CD4-positive, alpha-beta T cell (primary cell): ENCODE data around the gene FHIP1B. TPM values are rescaled to one million over a fixed set of nuclear protein-coding genes. Genes with fewer than 3 reads are reported as not detected.

Experiments used
- ATAC-seq: fragments of 200-7000 bp; cut with Tn5 transposase; one replicate; pipeline ENCODE4 v1.10.0; 2022; ENCODE audit warnings: mild to moderate bottlenecking; ENCODE audit not compliant: poor library complexity
- CTCF ChIA-PET: fragments of 350-600 bp; sonication (Branson Sonifier 250); formaldehyde crosslinking; loops from one replicate; lab custom pipeline; 2021; ENCODE audit warnings: antibody characterized with exemption, inconsistent platforms; lab: Charles Lee
- POLR2A ChIA-PET: fragments of 350-600 bp; sonication (Branson Sonifier 250); formaldehyde crosslinking; loops from one replicate; lab custom pipeline; 2021; ENCODE audit warnings: antibody characterized with exemption, inconsistent platforms; lab: Charles Lee
- DNase-seq, 14 experiments: peaks; one replicate each; pipeline ENCODE4 v3.0.0-alpha.2; 2013 to 2020; ENCODE audit warnings: mixed read lengths in 2 of 14
- H3K27ac ChIP-seq, 2 donors: one replicate each; pipeline versions ENCODE4 v1.5.1 to v1.7.0; 2013; ENCODE audit warnings: low read length in 2 of 2, low read depth in 1 of 2, mild to moderate bottlenecking in 1 of 2
- H3K27me3 ChIP-seq, 2 experiments: 1 replicate in 1 of 2; 2 replicates in 1 of 2; pipeline versions ENCODE4 v1.6.1 to v1.7.0; 2013; ENCODE audit warnings: low read length in 2 of 2, control low read depth in 1 of 2, mild to moderate bottlenecking in 1 of 2, moderate library complexity in 1 of 2; ENCODE audit not compliant: insufficient read depth in 2 of 2, control insufficient read depth in 1 of 2
- H3K36me3 ChIP-seq: one replicate; pipeline ENCODE4 v1.6.1; 2013; ENCODE audit warnings: low read length, control low read depth; ENCODE audit not compliant: insufficient read depth
- H3K4me1 ChIP-seq: one replicate; pipeline ENCODE4 v1.6.1; 2013; ENCODE audit warnings: low read length, control low read depth; ENCODE audit not compliant: insufficient read depth
- H3K4me3 ChIP-seq: one replicate; pipeline ENCODE4 v1.5.1; 2013; ENCODE audit warnings: mild to moderate bottlenecking, low read length, moderate library complexity
- H3K9me3 ChIP-seq, 2 experiments: 1 replicate in 1 of 2; 2 replicates in 1 of 2; pipeline versions ENCODE4 v1.6.1 to v1.7.0; 2013; ENCODE audit warnings: low read length in 2 of 2, mild to moderate bottlenecking in 2 of 2, control low read depth in 1 of 2, moderate library complexity in 1 of 2; ENCODE audit not compliant: control insufficient read depth in 1 of 2, insufficient read depth in 1 of 2
- H3K27ac Mint-ChIP-seq: one replicate; pipeline ENCODE4 v1.8.0; 2020; ENCODE audit warnings: mixed read lengths
- H3K27me3 Mint-ChIP-seq: one replicate; pipeline ENCODE4 v1.8.0; 2021; ENCODE audit warnings: mixed read lengths
- H3K36me3 Mint-ChIP-seq: one replicate; pipeline ENCODE4 v1.8.0; 2021; ENCODE audit warnings: low read depth, mixed read lengths
- H3K4me1 Mint-ChIP-seq: one replicate; pipeline ENCODE4 v1.8.0; 2021; ENCODE audit warnings: low read depth, mixed read lengths
- H3K4me3 Mint-ChIP-seq: one replicate; pipeline ENCODE4 v1.8.0; 2020; ENCODE audit warnings: mild to moderate bottlenecking, mixed read lengths
- H3K9me3 Mint-ChIP-seq: one replicate; pipeline ENCODE4 v1.8.0; 2020; ENCODE audit warnings: mixed read lengths
- CTCF ChIP-seq: fragments of 200-600 bp; IDR thresholded peaks from one replicate; pipeline ENCODE4 v1.8.0; 2022; ENCODE audit warnings: antibody characterized with exemption, mild to moderate bottlenecking
- intact Hi-C, 2 experiments: fragments of 100-400 bp; cut with DNase I in 1 of 2; cut with micrococcal nuclease in 1 of 2; formaldehyde crosslinking; loops; one replicate each; pipeline versions ENCODE4 v1.15.1 to v1.9.0; 2023 to 2025; cut with DNase I, micrococcal nuclease
- total RNA-seq, 174 experiments: library from RNA in 2 of 174; stranded (reverse) in 2 of 174; gene quantifications; one replicate each; pipeline ENCODE4 v1.2.3 and lab custom pipeline; 2021 to 2026

The FHIP1B gene
- total RNA-seq, 2 experiments from 2014 or later: 26.7 to 27.7 TPM

- no peak overlapping the region for H3K27ac ChIP-seq
- Mint-ChIP-seq H3K27ac (no peak overlapping the region), H3K27me3 (peaks cover 85% of the 10 kb centered on the region), H3K9me3 (no peaks in the 10 kb centered on the region), H3K4me1 (no peaks in the 10 kb centered on the region), H3K4me3 (no peak overlapping the region), H3K36me3 (no peaks in the 10 kb centered on the region)
- H3K4me3 ChIP-seq: no peak overlapping the region
- H3K36me3 ChIP-seq: no peaks in the 10 kb centered on the region
- intact Hi-C loops: no loop called here
- H3K9me3 ChIP-seq: peaks cover 0 to 7% of the 10 kb centered on the region in 2 experiments
- no peak for ATAC-seq
- H3K27me3 ChIP-seq: peaks cover 9 to 12% of the 10 kb centered on the region in 2 experiments
- CTCF ChIA-PET: no interaction called here
- POLR2A ChIA-PET: no interaction called here
- peaks cover 2% of the 10 kb centered on the region for H3K4me1 ChIP-seq
- no peak for DNase-seq
- TF ChIP-seq CTCF: no peak
Measured at GRCh38 chr11:6273188-6273587, 38.8 kb upstream of the FHIP1B start.

- ATAC-seq (no peak), DNase-seq (no peak)
- Histone ChIP-seq H3K36me3 (no peaks in the 10 kb centered on the region), H3K9me3 (peaks cover 0 to 7% of the 10 kb centered on the region in 2 experiments), H3K4me3 (no peak overlapping the region), H3K4me1 (peaks cover 2% of the 10 kb centered on the region), H3K27me3 (peaks cover 9 to 12% of the 10 kb centered on the region in 2 experiments), H3K27ac (no peak overlapping the region)
- no peaks in the 10 kb centered on the region for H3K36me3 Mint-ChIP-seq
- H3K4me3 Mint-ChIP-seq: no peak overlapping the region
- POLR2A ChIA-PET: no interaction called here
- H3K4me1 Mint-ChIP-seq: no peaks in the 10 kb centered on the region
- H3K27me3 Mint-ChIP-seq: peaks cover 75% of the 10 kb centered on the region
- intact Hi-C loops: no loop called here
- no peak for TF ChIP-seq CTCF
- CTCF ChIA-PET: no interaction called here
- H3K9me3 Mint-ChIP-seq: no peaks in the 10 kb centered on the region
- H3K27ac Mint-ChIP-seq: no peak overlapping the region
Measured at GRCh38 chr11:6271598-6271997, 37.2 kb upstream of the FHIP1B start.

- H3K27me3 Mint-ChIP-seq: peaks cover 70% of the 10 kb centered on the region
- no peaks in the 10 kb centered on the region for H3K9me3 Mint-ChIP-seq
- Histone ChIP-seq H3K27ac (no peak overlapping the region), H3K9me3 (peaks cover 0 to 7% of the 10 kb centered on the region in 2 experiments), H3K4me1 (peaks cover 2% of the 10 kb centered on the region), H3K27me3 (peaks cover 9 to 13% of the 10 kb centered on the region in 2 experiments), H3K4me3 (no peak overlapping the region), H3K36me3 (no peaks in the 10 kb centered on the region)
- CTCF ChIA-PET: no interaction called here
- H3K36me3 Mint-ChIP-seq: no peaks in the 10 kb centered on the region
- no peak for ATAC-seq
- H3K4me3 Mint-ChIP-seq: no peak overlapping the region
- no peaks in the 10 kb centered on the region for H3K4me1 Mint-ChIP-seq
- intact Hi-C loops: no loop called here
- no peak for DNase-seq
- H3K27ac Mint-ChIP-seq: no peak overlapping the region
- TF ChIP-seq CTCF: no peak
- POLR2A ChIA-PET: no interaction called here
Measured at GRCh38 chr11:6270584-6271246, 36.3 kb upstream of the FHIP1B start.
